Umbilical cord (tissue), 2 donors: Measurements from ENCODE around the gene STARD3. TPM values are rescaled to one million over a fixed set of nuclear protein-coding genes. Genes with fewer than 3 reads are reported as not detected.
A peak's percentile ranks its signal among the peaks of the same experiment; 100 is the strongest.

Experiments
- DNase-seq: peaks from one replicate; pipeline ENCODE4 v3.0.0-alpha.2; 2015; ENCODE audit warnings: low spot score
- total RNA-seq: library from RNA; depleted of rRNA; stranded (reverse); fragments of >200 nt; gene quantifications from one replicate; pipeline ENCODE4 v1.2.3, GENCODE V29; 2014; ENCODE audit warnings: low replicate concordance; ENCODE audit not compliant: insufficient read depth

The STARD3 gene
- total RNA-seq, 1 donor from 2014 or later: 20.5 TPM

GRCh38 chr17:39604911-39605491 is 31.9 kb upstream of the STARD3 start:
- no peak for DNase-seq

- DNase-seq: no peak
Measured at GRCh38 chr17:39605492-39606433, 31.2 kb upstream of the STARD3 start.

GRCh38 chr17:39606434-39607056 is 30.4 kb upstream of the STARD3 start:
- DNase-seq: no peak

GRCh38 chr17:39607057-39607850 is 29.7 kb upstream of the STARD3 start:
- DNase-seq: no peak

- DNase-seq: no peak
Measured at GRCh38 chr17:39607851-39608130, 29.2 kb upstream of the STARD3 start, which contains the start of gene NEUROD2. NEUROD2 (minus strand) TSS chr17:39607920; CDS start chr17:39606599, 1,321 bp downstream.

- no peak for DNase-seq
Measured at GRCh38 chr17:39608142-39608981, 28.6 kb upstream of the STARD3 start.

- DNase-seq: no peak
Measured at GRCh38 chr17:39609416-39610025, 27.4 kb upstream of the STARD3 start.

- no peak for DNase-seq
Measured at GRCh38 chr17:39611401-39612112, 25.4 kb upstream of the STARD3 start.

GRCh38 chr17:39612291-39612894 is 24.6 kb upstream of the STARD3 start:
- DNase-seq: no peak

- no peak for DNase-seq
Measured at GRCh38 chr17:39612935-39613464, 23.9 kb upstream of the STARD3 start.

GRCh38 chr17:39614545-39615157 is 22.3 kb upstream of the STARD3 start:
- DNase-seq: no peak

GRCh38 chr17:39615434-39615833 is 21.5 kb upstream of the STARD3 start:
- DNase-seq: no peak

- DNase-seq: no peak
Measured at GRCh38 chr17:39617100-39617445, 19.9 kb upstream of the STARD3 start.

GRCh38 chr17:39617446-39618245 is 19.3 kb upstream of the STARD3 start:
- DNase-seq: peak; percentile 41

GRCh38 chr17:39618246-39618913 is 18.6 kb upstream of the STARD3 start:
- DNase-seq: peak; percentile 26

- DNase-seq: no peak
Measured at GRCh38 chr17:39618956-39619785, 17.8 kb upstream of the STARD3 start.

GRCh38 chr17:39619786-39620101 is 17.2 kb upstream of the STARD3 start:
- DNase-seq: no peak
